Keratinocyte (primary cell): Measurements from ENCODE around the gene CD209. TPM values are rescaled to one million over a fixed set of nuclear protein-coding genes. Genes with fewer than 3 reads are reported as not detected.

ENCODE experiments used
- DNase-seq: peaks from one replicate; pipeline ENCODE4 v3.0.0-alpha.2; 2011; ENCODE audit warnings: low read depth, missing footprints, low spot score
- FAIRE-seq: peaks from 2 replicates; lab custom pipeline; 2011; peaks lifted over from hg19 to GRCh38; lab: Jason Lieb, UNC
- H2AFZ ChIP-seq: 2 replicates; pipeline ENCODE4 v1.6.0; 2012; ENCODE audit warnings: low read length, control low read depth, inconsistent platforms; ENCODE audit not compliant: control insufficient read depth
- H3K27ac ChIP-seq: 2 replicates; pipeline ENCODE4 v1.5.1; 2011; ENCODE audit warnings: low read length; ENCODE audit not compliant: control insufficient read depth, insufficient read depth
- H3K27me3 ChIP-seq: 3 replicates; pipeline ENCODE4 v1.6.0; 2011; ENCODE audit warnings: low read length; ENCODE audit not compliant: control insufficient read depth, insufficient read depth; ENCODE audit errors: extremely low read depth
- H3K36me3 ChIP-seq, 2 experiments: 2 replicates in 1 of 2; 3 replicates in 1 of 2; pipeline ENCODE4 v1.5.1; 2011; ENCODE audit warnings: low read length in 2 of 2, mild to moderate bottlenecking in 1 of 2; ENCODE audit not compliant: control insufficient read depth in 2 of 2, insufficient read depth in 2 of 2; ENCODE audit errors: extremely low read depth in 1 of 2
- H3K4me1 ChIP-seq: 3 replicates; pipeline ENCODE4 v1.5.1; 2011; ENCODE audit warnings: low read length; ENCODE audit not compliant: control insufficient read depth, insufficient read depth; ENCODE audit errors: extremely low read depth
- H3K4me2 ChIP-seq: 3 replicates; pipeline ENCODE4 v1.6.0; 2011; ENCODE audit warnings: low read depth, low read length; ENCODE audit not compliant: control insufficient read depth, insufficient read depth; ENCODE audit errors: extremely low read depth
- H3K4me3 ChIP-seq, 3 experiments: fragments of 200-600 bp in 1 of 3; sonication (generic) in 1 of 3; 2 replicates in 2 of 3; 3 replicates in 1 of 3; pipeline ENCODE4 v1.5.1; 2011 to 2016; ENCODE audit warnings: low read length in 3 of 3, mild to moderate bottlenecking in 3 of 3, control low read depth in 2 of 3, inconsistent platforms in 1 of 3, low read depth in 1 of 3, mixed read lengths in 1 of 3, mixed run types in 1 of 3, moderate library complexity in 1 of 3; ENCODE audit not compliant: control insufficient read depth in 2 of 3, insufficient read depth in 2 of 3; ENCODE audit errors: extremely low read depth in 1 of 3
- H3K79me2 ChIP-seq: 2 replicates; pipeline ENCODE4 v1.6.0; 2012; ENCODE audit warnings: low read length; ENCODE audit not compliant: control insufficient read depth, insufficient read depth
- H3K9ac ChIP-seq: 3 replicates; pipeline ENCODE4 v1.6.0; 2011; ENCODE audit warnings: low read length; ENCODE audit not compliant: control insufficient read depth, insufficient read depth; ENCODE audit errors: extremely low read depth
- H3K9me1 ChIP-seq: 3 replicates; pipeline ENCODE4 v1.6.0; 2011; ENCODE audit warnings: low read length; ENCODE audit not compliant: control insufficient read depth, insufficient read depth; ENCODE audit errors: extremely low read depth
- H3K9me3 ChIP-seq: 2 replicates; pipeline ENCODE4 v1.5.1; 2012; ENCODE audit warnings: low read depth, low read length; ENCODE audit not compliant: control insufficient read depth
- H4K20me1 ChIP-seq: 3 replicates; pipeline ENCODE4 v1.6.0; 2011; ENCODE audit warnings: low read length; ENCODE audit not compliant: control insufficient read depth, insufficient read depth; ENCODE audit errors: extremely low read depth
- EZH2 ChIP-seq: IDR thresholded peaks from one replicate; pipeline ENCODE4 v1.6.1; 2012; ENCODE audit warnings: inconsistent platforms, mild to moderate bottlenecking, low read length, moderate library complexity
- dilution Hi-C: fragments of 300-500 bp; cut with MboI; formaldehyde crosslinking; loops from one replicate; pipeline ENCODE4 v1.7.0; 2020; ENCODE audit warnings: low sequenced_read_pairs; ENCODE audit not compliant: extremely low pct_ligation_motif_present
- polyA plus RNA-seq, 5 experiments: library from polyadenylated mRNA; depleted of rRNA in 3 of 5; stranded (reverse) in 3 of 5; stranded (forward) in 1 of 5; unstranded in 1 of 5; fragments of >200 nt; gene quantifications; 1 replicate in 1 of 5; 2 replicates in 3 of 5; 3 replicates in 1 of 5; pipeline versions ENCODE4 v1.2.1 to v1.2.3, GENCODE V29; 2011 to 2012; ENCODE audit warnings: missing spikeins in 2 of 5, low read depth in 1 of 5, low replicate concordance in 1 of 5
- TF ChIP-seq, protein P1 (sequence below), 3 experiments: IDR thresholded peaks in 1 of 3; conservative IDR thresholded peaks in 1 of 3; optimal IDR thresholded peaks in 1 of 3; 2 replicates in 2 of 3; 3 replicates in 1 of 3; pipeline versions ENCODE3 to v1.5.1; 2011; ENCODE audit warnings: low read length in 3 of 3, mild to moderate bottlenecking in 3 of 3, moderate library complexity in 2 of 3, control low read depth in 1 of 3, inconsistent platforms in 1 of 3; ENCODE audit not compliant: insufficient read depth in 2 of 3; ENCODE audit errors: extremely low read depth in 1 of 3

CD209 gene
- polyA plus RNA-seq, 1 donor (not counting 4 experiments of a cell fraction or from before 2014, with no cell fraction given) = not detected

DNA sequence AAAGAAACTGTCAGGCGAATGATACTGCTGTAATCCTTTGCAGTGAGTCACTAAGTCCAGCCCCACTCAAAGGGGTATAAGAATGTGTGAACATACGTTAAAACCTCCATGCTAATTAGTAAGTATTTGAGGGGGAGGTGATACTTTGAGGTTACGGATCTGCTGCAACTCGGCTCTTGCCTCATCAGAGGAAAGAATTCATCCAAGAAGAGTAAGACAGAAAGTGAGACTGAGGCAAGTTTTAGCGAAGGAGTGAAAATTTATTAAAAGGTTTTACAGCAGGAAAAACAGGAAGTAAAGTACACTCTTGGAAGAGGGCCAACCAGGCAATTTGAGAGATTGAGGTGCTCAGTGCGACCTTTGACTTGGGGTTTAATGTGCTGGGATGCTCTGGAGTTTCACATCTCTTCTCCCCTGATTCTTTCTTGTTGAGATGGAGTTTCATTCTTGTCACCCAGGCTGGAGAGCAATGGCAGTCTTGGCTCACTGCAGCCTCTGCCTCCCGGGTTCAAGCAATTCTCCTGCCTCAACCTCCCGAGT is 25.5 kb upstream of the CD209 start:
- DNase-seq (peak; percentile 48), FAIRE-seq (peak; percentile 78)
- Histone ChIP-seq H3K79me2 (no peaks in the 10 kb centered on the region), H3K9ac (peak overlapping the region; percentile 18), H3K4me1 (peaks cover 22% of the 10 kb centered on the region), H3K4me2 (peak overlapping the region; percentile 73), H3K9me1 (no peaks in the 10 kb centered on the region), H3K9me3 (no peaks in the 10 kb centered on the region), H3K27ac (no peak overlapping the region), H3K4me3 (peak overlapping the region in 2 of 3 experiments; percentile 16 to 40), H2AFZ (peak overlapping the region; percentile 13), H3K27me3 (no peaks in the 10 kb centered on the region), H3K36me3 (no peaks in the 10 kb centered on the region), H4K20me1 (no peaks in the 10 kb centered on the region)
- dilution Hi-C loops = no loop called here
- no peak for TF ChIP-seq EZH2
- TF ChIP-seq, protein P1, sequence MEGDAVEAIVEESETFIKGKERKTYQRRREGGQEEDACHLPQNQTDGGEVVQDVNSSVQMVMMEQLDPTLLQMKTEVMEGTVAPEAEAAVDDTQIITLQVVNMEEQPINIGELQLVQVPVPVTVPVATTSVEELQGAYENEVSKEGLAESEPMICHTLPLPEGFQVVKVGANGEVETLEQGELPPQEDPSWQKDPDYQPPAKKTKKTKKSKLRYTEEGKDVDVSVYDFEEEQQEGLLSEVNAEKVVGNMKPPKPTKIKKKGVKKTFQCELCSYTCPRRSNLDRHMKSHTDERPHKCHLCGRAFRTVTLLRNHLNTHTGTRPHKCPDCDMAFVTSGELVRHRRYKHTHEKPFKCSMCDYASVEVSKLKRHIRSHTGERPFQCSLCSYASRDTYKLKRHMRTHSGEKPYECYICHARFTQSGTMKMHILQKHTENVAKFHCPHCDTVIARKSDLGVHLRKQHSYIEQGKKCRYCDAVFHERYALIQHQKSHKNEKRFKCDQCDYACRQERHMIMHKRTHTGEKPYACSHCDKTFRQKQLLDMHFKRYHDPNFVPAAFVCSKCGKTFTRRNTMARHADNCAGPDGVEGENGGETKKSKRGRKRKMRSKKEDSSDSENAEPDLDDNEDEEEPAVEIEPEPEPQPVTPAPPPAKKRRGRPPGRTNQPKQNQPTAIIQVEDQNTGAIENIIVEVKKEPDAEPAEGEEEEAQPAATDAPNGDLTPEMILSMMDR (optimal IDR thresholded peaks at IDR 0.05 in 1 of 3, IDR thresholded peaks at IDR 0.05 in 1 of 3, conservative IDR thresholded peaks at IDR 0.05 in 1 of 3; ENCODE audit: extremely low read depth in 1 of 3, insufficient read depth in 2 of 3, low read length in 3 of 3) = no peak

DNA sequence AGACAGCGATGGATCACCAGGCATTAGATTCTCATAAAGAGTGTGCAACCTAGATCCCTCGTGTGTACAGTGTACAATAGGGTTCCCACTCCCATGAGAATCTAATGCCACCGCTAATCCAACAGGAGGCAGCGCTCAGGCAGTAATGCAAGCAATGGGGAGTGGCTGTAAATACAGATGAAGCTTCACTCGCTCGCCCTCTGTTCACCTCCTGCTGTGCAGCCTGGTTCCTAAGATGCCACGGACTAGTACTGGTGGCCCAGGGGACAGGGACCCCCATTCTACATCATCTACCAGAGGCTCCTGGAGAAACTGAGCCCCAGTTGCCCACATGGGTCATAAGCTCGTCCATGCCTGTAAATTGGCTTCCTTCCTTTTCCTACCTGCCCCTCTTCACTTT is 23.7 kb upstream of the CD209 start:
- no peak overlapping the region for H3K4me2 ChIP-seq
- no peak overlapping the region for H2AFZ ChIP-seq
- H3K4me3 ChIP-seq = no peak overlapping the region
- dilution Hi-C loops = no loop called here
- no peaks in the 10 kb centered on the region for H3K36me3 ChIP-seq
- no peaks in the 10 kb centered on the region for H3K9me3 ChIP-seq
- no peak overlapping the region for H3K27ac ChIP-seq
- DNase-seq (no peak), FAIRE-seq (no peak)
- TF ChIP-seq, protein P1 (optimal IDR thresholded peaks at IDR 0.05 in 1 of 3, IDR thresholded peaks at IDR 0.05 in 1 of 3, conservative IDR thresholded peaks at IDR 0.05 in 1 of 3; ENCODE audit: extremely low read depth in 1 of 3, insufficient read depth in 2 of 3, low read length in 3 of 3) = no peak
- TF ChIP-seq EZH2 = no peak
- no peaks in the 10 kb centered on the region for H4K20me1 ChIP-seq
- peaks cover 22% of the 10 kb centered on the region for H3K4me1 ChIP-seq
- no peaks in the 10 kb centered on the region for H3K79me2 ChIP-seq
- no peak overlapping the region for H3K9ac ChIP-seq
- no peaks in the 10 kb centered on the region for H3K9me1 ChIP-seq
- no peaks in the 10 kb centered on the region for H3K27me3 ChIP-seq
